OCI-LY7 (cell line): Measurements from ENCODE around the gene POLR1D. TPM values are rescaled to one million over a fixed set of nuclear protein-coding genes. Genes with fewer than 3 reads are reported as not detected.

Experiments
- BruUV-seq: library from RNA; stranded (reverse); fragments of 400-500 nt; replicated peaks from 2 replicates; lab custom pipeline; 2021; lab: Mats Ljungman, UMichigan
- CTCF ChIA-PET: fragments of 300-600 bp; sonication (Branson Sonifier 250); formaldehyde crosslinking; loops from one replicate; lab custom pipeline; 2022; ENCODE audit warnings: antibody characterized with exemption; ENCODE audit not compliant: unreplicated experiment; lab: Charles Lee
- POLR2A ChIA-PET: fragments of 300-600 bp; sonication (Branson Sonifier 250); formaldehyde crosslinking; loops from one replicate; lab custom pipeline; 2022; ENCODE audit warnings: antibody characterized with exemption; lab: Charles Lee
- DNase-seq: peaks from one replicate; pipeline ENCODE4 v3.0.0-alpha.2; 2015; ENCODE audit warnings: low spot score
- H2AFZ ChIP-seq: fragments of 200-600 bp; sonication (generic), shearing (Covaris generic); 2 replicates; pipeline ENCODE4 v1.6.1; 2014; ENCODE audit warnings: mild to moderate bottlenecking, antibody characterized with exemption, low read length, moderate library complexity
- H3K27ac ChIP-seq: fragments of 200-600 bp; sonication (generic); 2 replicates; pipeline ENCODE4 v1.5.1; 2014; ENCODE audit warnings: mixed run types, low read depth, mild to moderate bottlenecking, moderate library complexity, low read length, inconsistent platforms; ENCODE audit not compliant: poor library complexity, severe bottlenecking
- H3K36me3 ChIP-seq: fragments of 200-600 bp; sonication (generic); 2 replicates; pipeline ENCODE4 v1.6.1; 2014; ENCODE audit warnings: mild to moderate bottlenecking, antibody characterized with exemption, low read length, moderate library complexity, mixed read lengths; ENCODE audit not compliant: insufficient read depth
- H3K4me1 ChIP-seq: fragments of 200-600 bp; sonication (generic); 2 replicates; pipeline ENCODE4 v1.5.1; 2014; ENCODE audit warnings: mild to moderate bottlenecking, low read length; ENCODE audit not compliant: insufficient read depth, poor library complexity, severe bottlenecking
- H3K4me2 ChIP-seq: fragments of 200-600 bp; sonication (generic); 2 replicates; pipeline ENCODE4 v1.6.1; 2014; ENCODE audit warnings: mild to moderate bottlenecking, low read length
- H3K4me3 ChIP-seq: fragments of 200-600 bp; sonication (generic); 2 replicates; pipeline ENCODE4 v1.5.1; 2014; ENCODE audit warnings: mild to moderate bottlenecking, low read depth, low read length; ENCODE audit not compliant: poor library complexity, severe bottlenecking
- H3K79me2 ChIP-seq: fragments of 200-600 bp; sonication (generic); 2 replicates; pipeline ENCODE4 v1.6.1; 2016; ENCODE audit warnings: low read depth, mild to moderate bottlenecking, low read length, moderate library complexity, mixed read lengths; ENCODE audit not compliant: insufficient read depth
- H3K9me2 ChIP-seq: fragments of 200-600 bp; sonication (generic); 2 replicates; pipeline ENCODE4 v1.6.1; 2016; ENCODE audit warnings: mild to moderate bottlenecking, low read length, mixed read lengths; ENCODE audit not compliant: insufficient read depth
- H3K9me3 ChIP-seq: fragments of 200-600 bp; sonication (generic); 2 replicates; pipeline ENCODE4 v1.6.1; 2014; ENCODE audit warnings: mild to moderate bottlenecking, mixed run types, low read length, mixed read lengths
- H4K20me1 ChIP-seq: fragments of 200-600 bp; sonication (generic); 2 replicates; pipeline ENCODE4 v1.6.1; 2014; ENCODE audit warnings: mild to moderate bottlenecking, antibody characterized with exemption, low read length, moderate library complexity, mixed read lengths; ENCODE audit not compliant: insufficient read depth
- EZH2phosphoT487 ChIP-seq: fragments of 200-600 bp; sonication (generic); IDR thresholded peaks from 2 replicates; pipeline ENCODE4 v1.6.1; 2018; ENCODE audit warnings: low read depth, borderline replicate concordance, mild to moderate bottlenecking, mixed run types, antibody characterized with exemption, low read length, moderate library complexity, mixed read lengths
- intact Hi-C: fragments of 100-400 bp; cut with micrococcal nuclease; formaldehyde crosslinking; loops from one replicate; pipeline ENCODE4 v1.10.0; 2022; ENCODE audit not compliant: unreplicated experiment
- total RNA-seq, 2 experiments: library from RNA; depleted of rRNA in 1 of 2; stranded (reverse); fragments of >200 nt in 1 of 2; shearing (Covaris generic) in 1 of 2; gene quantifications; 2 replicates each; pipeline ENCODE4 v1.2.3, GENCODE V29; 2014 to 2022
- TF ChIP-seq, protein P1 (sequence below): fragments of 200-600 bp; sonication (generic); conservative IDR thresholded peaks from 2 replicates; pipeline ENCODE4 v1.5.1; 2014; ENCODE audit warnings: mild to moderate bottlenecking, antibody characterized with exemption, low read length, moderate library complexity, mixed read lengths

POLR1D gene
- total RNA-seq, 2 experiments from 2014 or later, result 115 to 174 TPM

DNA sequence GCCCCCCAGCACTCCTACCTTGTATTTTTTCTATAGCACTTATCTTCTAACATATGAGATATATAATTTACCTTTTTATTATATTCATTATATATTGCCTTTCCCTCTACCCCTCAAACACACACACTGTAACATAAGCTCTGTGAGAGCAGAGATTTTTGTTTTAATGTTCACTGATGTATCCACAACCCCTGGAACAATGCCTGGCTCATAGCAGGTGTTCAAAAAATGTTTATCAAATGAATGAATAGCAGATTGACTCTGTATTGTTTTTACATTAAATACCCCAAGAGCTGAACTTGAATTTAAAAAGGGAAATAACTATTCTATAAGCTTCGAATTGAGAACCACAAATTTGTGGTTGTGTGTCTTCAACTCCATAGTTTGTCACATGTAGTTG is 11.0 kb downstream of the POLR1D start:
- ChIA-PET POLR2A (interaction anchor here (0.8 to 1.9 kb wide), 4 partner anchors 9 to 188 kb away, joined by 3 to 7 read pairs (median 4); partner anchors contain the start of genes LNX2 and POLR1D), CTCF (no interaction called here)
- no peaks in the 10 kb centered on the region for H3K4me1 ChIP-seq
- TF ChIP-seq EZH2phosphoT487, result no peak
- TF ChIP-seq, protein P1, sequence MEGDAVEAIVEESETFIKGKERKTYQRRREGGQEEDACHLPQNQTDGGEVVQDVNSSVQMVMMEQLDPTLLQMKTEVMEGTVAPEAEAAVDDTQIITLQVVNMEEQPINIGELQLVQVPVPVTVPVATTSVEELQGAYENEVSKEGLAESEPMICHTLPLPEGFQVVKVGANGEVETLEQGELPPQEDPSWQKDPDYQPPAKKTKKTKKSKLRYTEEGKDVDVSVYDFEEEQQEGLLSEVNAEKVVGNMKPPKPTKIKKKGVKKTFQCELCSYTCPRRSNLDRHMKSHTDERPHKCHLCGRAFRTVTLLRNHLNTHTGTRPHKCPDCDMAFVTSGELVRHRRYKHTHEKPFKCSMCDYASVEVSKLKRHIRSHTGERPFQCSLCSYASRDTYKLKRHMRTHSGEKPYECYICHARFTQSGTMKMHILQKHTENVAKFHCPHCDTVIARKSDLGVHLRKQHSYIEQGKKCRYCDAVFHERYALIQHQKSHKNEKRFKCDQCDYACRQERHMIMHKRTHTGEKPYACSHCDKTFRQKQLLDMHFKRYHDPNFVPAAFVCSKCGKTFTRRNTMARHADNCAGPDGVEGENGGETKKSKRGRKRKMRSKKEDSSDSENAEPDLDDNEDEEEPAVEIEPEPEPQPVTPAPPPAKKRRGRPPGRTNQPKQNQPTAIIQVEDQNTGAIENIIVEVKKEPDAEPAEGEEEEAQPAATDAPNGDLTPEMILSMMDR, result no peak
- no TSS peak for BruUV-seq
- intact Hi-C loops, result no loop called here
- peaks cover 13% of the 10 kb centered on the region for H4K20me1 ChIP-seq
- H3K9me2 ChIP-seq, result no peaks in the 10 kb centered on the region
- no peaks in the 10 kb centered on the region for H3K9me3 ChIP-seq
- H3K79me2 ChIP-seq, result peaks cover 77% of the 10 kb centered on the region
- no peak for DNase-seq
- H3K27ac ChIP-seq, result no peak overlapping the region
- no peak overlapping the region for H3K4me2 ChIP-seq
- H3K4me3 ChIP-seq, result no peak overlapping the region
- peaks cover 78% of the 10 kb centered on the region for H3K36me3 ChIP-seq
- no peak overlapping the region for H2AFZ ChIP-seq

DNA sequence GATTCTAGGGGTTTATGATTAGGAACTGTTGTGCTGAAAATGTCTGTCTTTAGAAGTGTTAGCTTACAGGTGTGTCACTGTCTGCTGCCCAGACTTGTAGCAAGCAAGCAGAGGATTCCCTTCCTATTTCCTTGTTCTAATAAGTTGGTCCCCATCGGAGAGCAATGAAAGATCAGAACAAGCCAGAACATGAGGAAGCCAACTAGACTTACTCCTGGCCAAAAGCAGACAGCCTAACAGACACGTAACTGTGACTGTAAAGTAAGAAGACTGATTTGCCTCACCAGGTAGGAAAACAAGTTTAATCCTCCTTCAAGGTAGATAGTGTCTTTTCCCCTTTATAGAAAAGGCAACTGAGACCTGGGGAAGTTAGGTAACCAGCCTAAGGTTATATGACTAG is 12.5 kb downstream of the POLR1D start:
- H3K9me3 ChIP-seq, result no peaks in the 10 kb centered on the region
- TF ChIP-seq EZH2phosphoT487, result no peak
- TF ChIP-seq, protein P1, result no peak
- H3K36me3 ChIP-seq, result peaks cover 72% of the 10 kb centered on the region
- no peak overlapping the region for H3K4me2 ChIP-seq
- CTCF ChIA-PET, result no interaction called here
- intact Hi-C loops, result no loop called here
- no peak overlapping the region for H3K27ac ChIP-seq
- H4K20me1 ChIP-seq, result peaks cover 4% of the 10 kb centered on the region; the same call in 1 of the 2 replicates
- POLR2A ChIA-PET, result no interaction called here
- DNase-seq, result no peak
- no peak overlapping the region for H2AFZ ChIP-seq
- no peaks in the 10 kb centered on the region for H3K9me2 ChIP-seq
- no peaks in the 10 kb centered on the region for H3K4me1 ChIP-seq
- H3K79me2 ChIP-seq, result peaks cover 77% of the 10 kb centered on the region
- BruUV-seq, result no TSS peak
- no peak overlapping the region for H3K4me3 ChIP-seq

DNA sequence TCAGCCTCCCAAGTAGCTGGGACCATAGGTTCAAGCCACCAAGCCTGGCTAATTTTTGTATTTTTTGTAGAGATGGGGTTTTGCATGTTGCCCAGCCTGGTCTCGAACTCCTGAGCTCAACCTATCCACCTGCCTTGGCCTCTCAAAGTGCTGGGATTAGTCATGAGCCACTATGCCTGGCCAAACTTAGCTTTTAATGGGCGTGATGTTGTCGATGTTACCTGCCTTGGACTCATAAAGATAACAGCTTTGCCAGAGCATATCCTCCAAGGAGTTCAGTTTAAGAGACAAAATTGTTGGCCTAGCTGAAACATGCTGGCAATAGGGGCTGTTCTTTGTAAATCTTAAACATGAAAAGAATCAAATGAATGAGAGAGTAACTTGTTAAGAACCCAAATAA is 13.1 kb downstream of the POLR1D start:
- TF ChIP-seq, protein P1, result no peak
- no peak for TF ChIP-seq EZH2phosphoT487
- no peaks in the 10 kb centered on the region for H3K4me1 ChIP-seq
- H3K9me3 ChIP-seq, result no peaks in the 10 kb centered on the region
- ChIA-PET POLR2A (interaction anchor here (0.6 to 1.4 kb wide), 2 partner anchors 87 to 250 kb away, joined by 3 to 6 read pairs; no protein-coding TSS in a partner anchor), CTCF (no interaction called here)
- H3K4me3 ChIP-seq, result no peak overlapping the region
- H4K20me1 ChIP-seq, result peaks cover 4% of the 10 kb centered on the region; the same call in 1 of the 2 replicates
- peaks cover 78% of the 10 kb centered on the region for H3K79me2 ChIP-seq
- H2AFZ ChIP-seq, result no peak overlapping the region
- no peaks in the 10 kb centered on the region for H3K9me2 ChIP-seq
- H3K4me2 ChIP-seq, result no peak overlapping the region
- no peak overlapping the region for H3K27ac ChIP-seq
- no peak for DNase-seq
- no TSS peak for BruUV-seq
- intact Hi-C loops, result no loop called here
- peaks cover 73% of the 10 kb centered on the region for H3K36me3 ChIP-seq
